Brain microvascular endothelial cell (primary cell): Measurements from ENCODE around the gene MBD3L2B.

Experiments
- DNase-seq: peaks from one replicate; pipeline ENCODE4 v3.0.0-alpha.2; 2020
- H3K27ac ChIP-seq: fragments of 250-450 bp; sonication (Bioruptor Pico); 2 replicates; pipeline ENCODE4 v1.5.1; 2020; ENCODE audit warnings: mild to moderate bottlenecking, moderate library complexity
- H3K27me3 ChIP-seq: fragments of 250-450 bp; sonication (Bioruptor Pico); replicated peaks from 2 replicates; pipeline ENCODE4 v1.5.1; 2020; ENCODE audit warnings: mild to moderate bottlenecking
- H3K36me3 ChIP-seq: fragments of 250-450 bp; sonication (Bioruptor Pico); replicated peaks from 2 replicates; pipeline ENCODE4 v1.5.1; 2020; ENCODE audit warnings: mild to moderate bottlenecking
- H3K4me3 ChIP-seq: 2 replicates; pipeline ENCODE4 v1.5.1; 2011; ENCODE audit warnings: low read depth, mild to moderate bottlenecking, control low read depth, low read length, moderate library complexity
- in situ Hi-C: cut with HindIII; loops from 2 replicates; pipeline ENCODE4 v1.10.0; 2017; ENCODE audit warnings: low sequenced_read_pairs, low pct_ligation_motif_present
- TF ChIP-seq, protein P1 (sequence below): IDR thresholded peaks from 2 replicates; pipeline ENCODE4 v1.5.1; 2011; ENCODE audit warnings: low read depth, mild to moderate bottlenecking, moderate library complexity, low read length, control low read depth, inconsistent platforms; ENCODE audit errors: missing control alignments

Gene MBD3L2B

DNA sequence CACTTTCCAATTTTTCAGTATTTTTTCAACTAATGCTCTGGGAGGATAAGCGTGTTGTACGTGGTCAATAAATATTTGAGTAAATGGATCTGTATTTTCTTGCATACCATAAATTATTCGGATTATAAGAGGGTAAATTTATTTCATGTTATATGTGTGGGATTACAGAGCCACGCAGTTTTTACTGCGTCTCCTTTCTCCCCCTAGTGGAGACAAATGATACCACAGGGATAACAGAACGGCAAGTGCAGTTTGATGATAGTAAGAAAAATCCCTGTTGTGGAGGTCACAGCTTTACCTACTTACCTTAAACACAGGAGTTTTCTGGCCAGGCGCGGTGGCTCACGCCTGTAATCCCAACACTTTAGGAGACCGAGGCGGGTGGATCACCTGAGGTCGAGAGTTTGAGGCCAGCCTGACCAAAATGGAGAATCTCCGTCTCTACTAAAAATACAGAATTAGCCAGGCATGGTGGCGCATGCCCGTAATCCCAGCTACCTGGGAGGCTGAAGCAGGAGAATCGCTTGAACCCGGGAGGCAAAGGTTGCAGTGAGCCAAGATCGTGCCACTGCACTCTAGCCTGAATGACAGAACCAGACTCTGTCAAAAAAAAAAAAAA lies 16.8 kb downstream of the MBD3L2B start:
- TF ChIP-seq, protein P1, sequence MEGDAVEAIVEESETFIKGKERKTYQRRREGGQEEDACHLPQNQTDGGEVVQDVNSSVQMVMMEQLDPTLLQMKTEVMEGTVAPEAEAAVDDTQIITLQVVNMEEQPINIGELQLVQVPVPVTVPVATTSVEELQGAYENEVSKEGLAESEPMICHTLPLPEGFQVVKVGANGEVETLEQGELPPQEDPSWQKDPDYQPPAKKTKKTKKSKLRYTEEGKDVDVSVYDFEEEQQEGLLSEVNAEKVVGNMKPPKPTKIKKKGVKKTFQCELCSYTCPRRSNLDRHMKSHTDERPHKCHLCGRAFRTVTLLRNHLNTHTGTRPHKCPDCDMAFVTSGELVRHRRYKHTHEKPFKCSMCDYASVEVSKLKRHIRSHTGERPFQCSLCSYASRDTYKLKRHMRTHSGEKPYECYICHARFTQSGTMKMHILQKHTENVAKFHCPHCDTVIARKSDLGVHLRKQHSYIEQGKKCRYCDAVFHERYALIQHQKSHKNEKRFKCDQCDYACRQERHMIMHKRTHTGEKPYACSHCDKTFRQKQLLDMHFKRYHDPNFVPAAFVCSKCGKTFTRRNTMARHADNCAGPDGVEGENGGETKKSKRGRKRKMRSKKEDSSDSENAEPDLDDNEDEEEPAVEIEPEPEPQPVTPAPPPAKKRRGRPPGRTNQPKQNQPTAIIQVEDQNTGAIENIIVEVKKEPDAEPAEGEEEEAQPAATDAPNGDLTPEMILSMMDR, result no peak
- Histone ChIP-seq H3K27me3 (no peaks in the 10 kb centered on the region), H3K4me3 (no peak overlapping the region), H3K27ac (no peak overlapping the region), H3K36me3 (no peaks in the 10 kb centered on the region)
- in situ Hi-C loops, result no loop called here
- DNase-seq, result peak; percentile 27

DNA sequence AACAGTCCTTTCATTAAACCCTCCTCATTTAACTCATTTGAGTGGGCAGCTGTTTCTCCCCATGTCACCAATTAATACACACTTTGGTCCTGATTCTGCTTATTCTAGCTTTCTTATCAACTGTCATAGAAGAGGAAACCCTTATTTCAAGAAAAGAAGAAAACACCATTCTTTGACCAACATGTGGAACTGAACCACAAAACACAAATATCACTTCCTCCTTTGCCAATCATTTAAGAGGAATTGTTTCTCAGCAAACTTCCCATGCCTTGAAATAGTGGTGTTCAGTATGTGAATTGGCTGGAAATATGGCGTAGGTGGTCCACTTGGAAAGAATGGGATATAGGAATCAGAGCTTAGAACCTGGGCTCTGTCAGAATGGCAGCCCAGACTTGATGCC lies 20.4 kb downstream of the MBD3L2B start:
- TF ChIP-seq, protein P1, result no peak
- Histone ChIP-seq H3K36me3 (no peaks in the 10 kb centered on the region), H3K27ac (no peak overlapping the region), H3K27me3 (no peaks in the 10 kb centered on the region), H3K4me3 (no peak overlapping the region)
- in situ Hi-C loops, result no loop called here
- no peak for DNase-seq

DNA sequence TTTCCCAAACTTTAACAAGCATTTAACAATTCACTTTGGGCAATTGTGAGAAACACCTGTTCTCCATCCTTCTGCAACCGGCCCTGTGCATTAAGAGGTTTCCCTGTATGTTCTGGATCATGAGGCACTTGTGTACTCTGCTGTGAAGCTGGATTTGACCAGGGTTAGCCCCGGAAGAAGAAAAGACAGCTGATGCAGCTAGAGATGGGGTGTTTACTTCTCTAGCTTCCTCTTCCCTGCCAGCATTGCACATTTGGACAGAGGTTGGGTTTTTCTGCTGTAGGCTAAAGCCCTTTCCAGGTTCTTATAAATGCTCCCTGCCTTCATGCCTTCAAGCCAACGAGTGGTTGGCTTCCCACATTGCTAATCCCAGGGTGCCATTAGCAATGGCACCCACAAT lies 20.9 kb downstream of the MBD3L2B start:
- DNase-seq, result no peak
- Histone ChIP-seq H3K36me3 (no peaks in the 10 kb centered on the region), H3K27me3 (no peaks in the 10 kb centered on the region), H3K27ac (no peak overlapping the region), H3K4me3 (no peak overlapping the region)
- in situ Hi-C loops, result no loop called here
- TF ChIP-seq, protein P1, result no peak

DNA sequence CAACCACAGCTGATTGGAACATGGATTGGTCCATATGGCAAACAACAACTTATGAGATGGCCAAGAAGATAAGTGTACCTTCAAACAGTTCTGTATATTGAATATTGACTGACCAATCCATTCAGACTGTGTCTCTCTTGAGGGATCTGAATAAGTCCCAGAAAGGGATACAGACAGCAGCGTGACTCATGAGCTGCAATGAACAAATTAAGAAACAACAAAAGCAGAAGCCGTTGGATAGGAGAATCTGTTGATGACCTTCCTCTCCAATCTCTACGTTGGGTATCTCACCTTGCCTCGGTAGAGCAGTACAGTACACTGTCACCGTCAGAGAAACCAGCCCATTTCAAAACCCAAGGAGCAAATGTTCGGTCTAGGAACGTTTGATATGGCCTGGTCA lies 21.3 kb downstream of the MBD3L2B start:
- Histone ChIP-seq H3K27me3 (no peaks in the 10 kb centered on the region), H3K36me3 (no peaks in the 10 kb centered on the region), H3K27ac (no peak overlapping the region), H3K4me3 (no peak overlapping the region)
- in situ Hi-C loops, result no loop called here
- TF ChIP-seq, protein P1, result no peak
- no peak for DNase-seq

DNA sequence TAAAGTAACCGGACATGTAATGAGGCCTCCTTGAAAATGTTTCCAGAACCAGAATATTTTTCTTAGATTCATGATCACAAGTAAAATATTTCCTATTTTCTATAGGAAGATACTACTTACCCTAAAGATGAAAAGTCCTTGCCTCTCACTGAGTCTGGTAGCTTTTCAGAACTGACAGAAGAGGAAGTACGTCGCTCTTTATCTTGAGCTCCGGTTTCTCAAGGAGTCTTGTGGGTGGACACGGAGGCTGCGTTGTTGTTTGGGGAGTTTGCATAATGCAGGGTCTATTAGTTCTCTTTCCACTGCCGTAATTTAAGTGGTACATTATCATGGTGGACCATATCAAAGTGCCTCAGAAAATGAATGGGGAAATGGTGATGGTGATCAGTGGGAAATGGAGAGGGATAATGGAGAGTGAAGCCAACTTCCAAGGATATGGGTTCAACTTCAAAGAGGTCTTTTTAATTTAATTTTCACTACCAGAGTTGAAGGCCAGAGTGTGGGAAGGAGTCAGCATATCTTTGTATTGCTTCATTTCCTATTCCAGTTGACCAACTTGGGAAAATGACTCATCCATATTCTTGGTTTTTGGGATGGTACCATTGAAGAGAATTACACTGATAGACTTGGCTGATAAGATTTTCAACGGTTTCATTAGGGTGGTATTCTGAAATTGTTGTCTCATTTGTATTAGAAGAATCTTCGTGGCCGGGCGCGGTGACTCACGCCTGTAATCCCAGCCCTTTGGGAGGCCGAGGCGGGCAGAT lies 23.4 kb downstream of the MBD3L2B start:
- no peak overlapping the region for H3K27ac ChIP-seq
- no peak overlapping the region for H3K4me3 ChIP-seq
- in situ Hi-C loops, result no loop called here
- no peaks in the 10 kb centered on the region for H3K27me3 ChIP-seq
- TF ChIP-seq, protein P1, result no peak
- no peaks in the 10 kb centered on the region for H3K36me3 ChIP-seq
- DNase-seq, result no peak
